Measurements from ENCODE around the gene ANAPC10. TPM values are rescaled to one million over a fixed set of nuclear protein-coding genes. Genes with fewer than 3 reads are reported as not detected.

ANAPC10 gene
- polyA plus RNA-seq, 2 of the 4 experiments (the other 2 are of a cell fraction) = 16.4 to 33.8 TPM

GRCh38 chr4:145102619-145103018, 4.6 kb upstream of the ANAPC10 start:
- TF ChIP-seq CBX2 (IDR thresholded peaks at IDR 0.05; ENCODE audit: borderline replicate concordance, low read depth) (no peak), NR3C1 (IDR thresholded peaks at IDR 0.05) (no peak), CBX8 (IDR thresholded peaks at IDR 0.05) (no peak), MYC (IDR thresholded peaks at IDR 0.05; ENCODE audit: borderline replicate concordance, low read length) (no peak)
- Histone ChIP-seq H3K9me3 (no peaks in the 10 kb centered on the region), H3K27ac (no peak overlapping the region), H3K4me3 (no peak overlapping the region), H3K4me2 (peak overlapping the region; percentile 5; the same call in 1 of the 3 replicates), H3K4me1 (peaks cover 18% of the 10 kb centered on the region; the same call in 1 of the 3 replicates)
- ChIA-PET CTCF (no interaction called here), POLR2A (no interaction called here)
- no peak for FAIRE-seq
- 93% methylated on average over 2 of the region's 2 CpGs for WGBS (ENCODE audit: missing lambda C conversion rate)
- DNase-seq (ENCODE audit: low read depth in 1 of 2, low spot score in 1 of 2) = no peak
- no peak for ATAC-seq

- FAIRE-seq = no peak
- Histone ChIP-seq H3K9me3 (no peaks in the 10 kb centered on the region), H3K4me3 (no peak overlapping the region), H3K4me1 (peaks cover 23% of the 10 kb centered on the region), H3K4me2 (peak overlapping the region; percentile 89; the same call in 2 of the 3 replicates), H3K27ac (no peak overlapping the region)
- POLR2A ChIA-PET = no interaction called here
- whole genome bisulfite sequencing (ENCODE audit: missing lambda C conversion rate) = 87% methylated on average over 1 of the region's 1 CpG
- no peak for ATAC-seq
- CTCF ChIA-PET = no interaction called here
- TF ChIP-seq NR3C1 (IDR thresholded peaks at IDR 0.05) = no peak
- TF ChIP-seq KDM5A (IDR thresholded peaks at IDR 0.05) = no peak
- TF ChIP-seq RFX5 (IDR thresholded peaks at IDR 0.05) = no peak
- no peak for TF ChIP-seq EP300 (IDR thresholded peaks at IDR 0.05)
- TF ChIP-seq SREBF2 (IDR thresholded peaks at IDR 0.05) = no peak
- TF ChIP-seq ESRRA (IDR thresholded peaks at IDR 0.05; ENCODE audit: borderline replicate concordance, low read length) = no peak
- DNase-seq (ENCODE audit: low read depth in 1 of 2, low spot score in 1 of 2) = no peak
These were observed 3.1 kb upstream of the ANAPC10 start for GRCh38 chr4:145101091-145101490.

GRCh38 chr4:145099653-145100052, 1.7 kb upstream of the ANAPC10 start:
- FAIRE-seq = no peak
- peak overlapping the region in 1 of 2 experiments; percentile 95; a peak in 2 of 6 replicates for H3K27ac ChIP-seq
- TF ChIP-seq ZFP36 (IDR thresholded peaks at IDR 0.05; ENCODE audit: borderline replicate concordance, partially characterized antibody) = no peak
- no peak for TF ChIP-seq CHD2 (IDR thresholded peaks at IDR 0.05; ENCODE audit: low read length, partially characterized antibody)
- no peak for TF ChIP-seq ZC3H11A (IDR thresholded peaks at IDR 0.05)
- no peak for TF ChIP-seq RARB (CRISPR knock-in tag; IDR thresholded peaks at IDR 0.05)
- TF ChIP-seq HES2 (IDR thresholded peaks at IDR 0.05) = no peak
- TF ChIP-seq RNF2 (IDR thresholded peaks at IDR 0.05; ENCODE audit: borderline replicate concordance, low read depth) = no peak

GRCh38 chr4:145098675-145099037, 660 bp upstream of the ANAPC10 start:
- FAIRE-seq (no peak), ATAC-seq (peak; percentile 68 to 76; a peak in 5 of 6 replicates), DNase-seq (ENCODE audit: low read depth in 1 of 2, low spot score in 1 of 2) (peak; percentile 30 to 52)
- peak; percentile 57 for TF ChIP-seq MAFK (IDR thresholded peaks at IDR 0.05; ENCODE audit: partially characterized antibody)
- TF ChIP-seq SREBF2 (IDR thresholded peaks at IDR 0.05) = no peak
- TF ChIP-seq E2F6 (IDR thresholded peaks at IDR 0.05; ENCODE audit: borderline replicate concordance, low read depth) = 0 out of 2 replicates have a peak, but pooled peaks have one; percentile 1
- no peak for TF ChIP-seq RARB (CRISPR knock-in tag; IDR thresholded peaks at IDR 0.05)
- TF ChIP-seq KDM1A (IDR thresholded peaks at IDR 0.05; ENCODE audit: low read depth) = no peak
- no peak for TF ChIP-seq JUNB (IDR thresholded peaks at IDR 0.05)
- no peak for TF ChIP-seq ZC3H11A (IDR thresholded peaks at IDR 0.05)
- no peak for TF ChIP-seq FOSL2 (IDR thresholded peaks at IDR 0.05)
- TF ChIP-seq FOSL2 (CRISPR knock-in tag; IDR thresholded peaks at IDR 0.05) = peak; percentile 67; the same call in 1 of the 2 replicates
- Histone ChIP-seq H3K27ac (peak overlapping the region; percentile 93 to 95), H3K4me1 (peaks cover 23% of the 10 kb centered on the region), H3K4me2 (peak overlapping the region; percentile 89), H3K4me3 (peak overlapping the region; percentile 85), H3K9me3 (peaks cover 8% of the 10 kb centered on the region; the same call in 2 of the 3 replicates)
- ChIA-PET POLR2A (interaction anchor here (0.9 to 1.2 kb wide), 2 partner anchors 14 to 80 kb away, joined by 3 to 4 read pairs; no protein-coding TSS in a partner anchor), CTCF (interaction anchor here (1.0 to 1.4 kb wide), 3 partner anchors 14 to 76 kb away, joined by 3 to 5 read pairs (median 4); no protein-coding TSS in a partner anchor)
- 0% methylated on average over 8 of the region's 9 CpGs for WGBS (ENCODE audit: missing lambda C conversion rate)

More at GRCh38 chr4:145099653-145100052, 1.7 kb upstream of the ANAPC10 start:
- 25% methylated on average over 5 of the region's 5 CpGs for WGBS (ENCODE audit: missing lambda C conversion rate)
- Histone ChIP-seq H3K4me3 (peak overlapping the region; percentile 85), H3K9me3 (no peaks in the 10 kb centered on the region), H3K4me2 (peak overlapping the region; percentile 89), H3K4me1 (peaks cover 23% of the 10 kb centered on the region)
- no peak for DNase-seq (ENCODE audit: low read depth in 1 of 2, low spot score in 1 of 2)
- ATAC-seq = no peak
- ChIA-PET CTCF (interaction anchor here (1.2 kb wide), 1 partner anchor 75 kb away, joined by 3 read pairs; no protein-coding TSS in a partner anchor), POLR2A (interaction anchor here (0.9 kb wide), 1 partner anchor 79 kb away, joined by 3 read pairs; no protein-coding TSS in a partner anchor)
